H9 (cell line): Measurements from ENCODE around the gene MAPRE3. TPM values are rescaled to one million over a fixed set of nuclear protein-coding genes. Genes with fewer than 3 reads are reported as not detected.

Source experiments
- DNase-seq: peaks from one replicate; pipeline ENCODE4 v3.0.0-alpha.2; 2017
- H2AFZ ChIP-seq: one replicate; pipeline ENCODE4 v1.6.1; 2013; ENCODE audit warnings: mild to moderate bottlenecking, low read length, control low read depth, moderate library complexity
- H2AK5ac ChIP-seq: 2 replicates; pipeline ENCODE4 v1.6.1; 2013; ENCODE audit warnings: low read length, control low read depth, mixed read lengths; ENCODE audit not compliant: insufficient read length
- H2BK120ac ChIP-seq: one replicate; pipeline ENCODE4 v1.6.1; 2013; ENCODE audit warnings: low read depth, mild to moderate bottlenecking, low read length, control low read depth, inconsistent platforms; ENCODE audit not compliant: poor library complexity, severe bottlenecking
- H2BK12ac ChIP-seq: 2 replicates; pipeline ENCODE4 v1.6.1; 2013; ENCODE audit warnings: low read length, control low read depth, mixed read lengths, low read depth; ENCODE audit not compliant: insufficient read length
- H2BK15ac ChIP-seq: 2 replicates; pipeline ENCODE4 v1.6.1; 2013; ENCODE audit warnings: low read depth, low read length, control low read depth
- H2BK20ac ChIP-seq: one replicate; pipeline ENCODE4 v1.6.1; 2013; ENCODE audit warnings: low read depth, mild to moderate bottlenecking, low read length, control low read depth, inconsistent platforms; ENCODE audit not compliant: poor library complexity, severe bottlenecking
- H2BK5ac ChIP-seq: 2 replicates; pipeline ENCODE4 v1.6.1; 2013; ENCODE audit warnings: low read length, control low read depth, mixed read lengths; ENCODE audit not compliant: insufficient read length
- H3K14ac ChIP-seq: 2 replicates; pipeline ENCODE4 v1.6.1; 2013; ENCODE audit warnings: low read length, control low read depth; ENCODE audit not compliant: insufficient read depth
- H3K18ac ChIP-seq: 2 replicates; pipeline ENCODE4 v1.6.1; 2013; ENCODE audit warnings: low read depth, mild to moderate bottlenecking, mixed read lengths, low read length, control low read depth; ENCODE audit not compliant: insufficient read length
- H3K23ac ChIP-seq: 2 replicates; pipeline ENCODE4 v1.6.1; 2013; ENCODE audit warnings: low read length, control low read depth, mixed read lengths, low read depth; ENCODE audit not compliant: insufficient read length
- H3K23me2 ChIP-seq: 2 replicates; pipeline ENCODE4 v1.6.1; 2013; ENCODE audit warnings: low read depth, mild to moderate bottlenecking, mixed read lengths, low read length, control low read depth; ENCODE audit not compliant: insufficient read length, poor library complexity, severe bottlenecking
- H3K27ac ChIP-seq: 2 replicates; pipeline ENCODE4 v1.5.1; 2013; ENCODE audit warnings: low read length, control low read depth, mixed read lengths, low read depth; ENCODE audit not compliant: insufficient read length
- H3K27me3 ChIP-seq: 2 replicates; pipeline ENCODE4 v1.6.1; 2013; ENCODE audit warnings: low read length, control low read depth, inconsistent platforms; ENCODE audit not compliant: insufficient read depth
- H3K4ac ChIP-seq: 2 replicates; pipeline ENCODE4 v1.6.1; 2013; ENCODE audit warnings: low read depth, mild to moderate bottlenecking, control low read depth, inconsistent platforms, low read length, moderate library complexity
- H3K4me1 ChIP-seq: 2 replicates; pipeline ENCODE4 v1.6.1; 2013; ENCODE audit warnings: low read length, control low read depth, inconsistent platforms; ENCODE audit not compliant: insufficient read depth
- H3K4me2 ChIP-seq: 2 replicates; pipeline ENCODE4 v1.6.1; 2013; ENCODE audit warnings: low read length, control low read depth, mixed read lengths; ENCODE audit not compliant: insufficient read length, insufficient read depth
- H3K56ac ChIP-seq: 2 replicates; pipeline ENCODE4 v1.6.1; 2013; ENCODE audit warnings: low read depth, mild to moderate bottlenecking, mixed read lengths, low read length, control low read depth; ENCODE audit not compliant: insufficient read length
- H3K79me1 ChIP-seq: 2 replicates; pipeline ENCODE4 v1.6.1; 2013; ENCODE audit warnings: low read depth, mild to moderate bottlenecking, moderate library complexity, low read length, control low read depth, inconsistent platforms; ENCODE audit not compliant: insufficient read depth, poor library complexity, severe bottlenecking
- H3K79me2 ChIP-seq: 2 replicates; pipeline ENCODE4 v1.6.1; 2013; ENCODE audit warnings: low read length, control low read depth, inconsistent platforms; ENCODE audit not compliant: insufficient read depth
- H3K9ac ChIP-seq: 2 replicates; pipeline ENCODE4 v1.6.1; 2013; ENCODE audit warnings: low read length, control low read depth, mixed read lengths; ENCODE audit not compliant: insufficient read length; ENCODE audit errors: extremely low read depth
- H3K9me3 ChIP-seq: one replicate; pipeline ENCODE4 v1.6.1; 2013; ENCODE audit warnings: low read depth, low read length, inconsistent platforms; ENCODE audit not compliant: control insufficient read depth
- H3T11ph ChIP-seq: one replicate; pipeline ENCODE4 v1.6.1; 2013; ENCODE audit warnings: mild to moderate bottlenecking, low read length, control low read depth, inconsistent platforms
- H4K20me1 ChIP-seq: one replicate; pipeline ENCODE4 v1.6.1; 2013; ENCODE audit not compliant: control insufficient read depth, insufficient read length, insufficient read depth
- H4K5ac ChIP-seq: 2 replicates; pipeline ENCODE4 v1.6.1; 2013; ENCODE audit warnings: low read depth, mild to moderate bottlenecking, mixed read lengths, low read length, control low read depth; ENCODE audit not compliant: insufficient read length
- H4K8ac ChIP-seq: replicated peaks from 2 replicates; pipeline ENCODE4 v1.6.1; 2013; ENCODE audit warnings: low read length, control low read depth, mixed read lengths, low read depth; ENCODE audit not compliant: insufficient read length
- H4K91ac ChIP-seq: 2 replicates; pipeline ENCODE4 v1.6.1; 2013; ENCODE audit warnings: low read depth, mild to moderate bottlenecking, moderate library complexity, mixed read lengths, low read length, control low read depth; ENCODE audit not compliant: insufficient read length
- H3K27ac Mint-ChIP-seq, 3 experiments: 2 replicates in 2 of 3; 3 replicates in 1 of 3; pipeline ENCODE4 v1.8.0; 2020 to 2021; ENCODE audit warnings: mixed read lengths in 3 of 3, mild to moderate bottlenecking in 1 of 3, moderate library complexity in 1 of 3
- H3K27me3 Mint-ChIP-seq: 2 replicates; pipeline ENCODE4 v1.8.0; 2021; ENCODE audit warnings: low read depth, mild to moderate bottlenecking, moderate library complexity, mixed read lengths
- H3K36me3 Mint-ChIP-seq, 3 experiments: 2 replicates in 2 of 3; 3 replicates in 1 of 3; pipeline ENCODE4 v1.8.0; 2020 to 2021; ENCODE audit warnings: low read depth in 3 of 3, mixed read lengths in 3 of 3; ENCODE audit not compliant: insufficient read depth in 1 of 3
- H3K4me1 Mint-ChIP-seq, 2 experiments: 2 replicates each; pipeline ENCODE4 v1.8.0; 2020; ENCODE audit warnings: mixed read lengths in 2 of 2
- H3K4me3 Mint-ChIP-seq, 2 experiments: 2 replicates in 1 of 2; 3 replicates in 1 of 2; pipeline ENCODE4 v1.8.0; 2020 to 2021; ENCODE audit warnings: mild to moderate bottlenecking in 2 of 2, mixed read lengths in 2 of 2, moderate library complexity in 1 of 2
- H3K9me3 Mint-ChIP-seq, 2 experiments: 2 replicates in 1 of 2; 3 replicates in 1 of 2; pipeline ENCODE4 v1.8.0; 2020; ENCODE audit warnings: mild to moderate bottlenecking in 2 of 2, mixed read lengths in 2 of 2, moderate library complexity in 1 of 2
- CTCF ChIP-seq: fragments of 200-600 bp; sonication (generic); conservative IDR thresholded peaks from 3 replicates; pipeline ENCODE4 v1.8.0; 2021; ENCODE audit warnings: antibody characterized with exemption, mild to moderate bottlenecking
- WGBS: extraction: QIAGEN DNeasy Blood & Tissue Kit; methylation state at CpG from one replicate; pipeline ENCODE4 v1.1.7; 2013; ENCODE audit warnings: missing lambda C conversion rate, low lambda C conversion rate, mixed read lengths; ENCODE audit not compliant: insufficient read length; ENCODE audit errors: extremely low coverage; 5-methylcytosine and 5-hydroxymethylcytosine counted together
- total RNA-seq: library from RNA; stranded (reverse); gene quantifications from 2 replicates; pipeline ENCODE4 v1.2.1, GENCODE V29; 2021

Gene MAPRE3
- total RNA-seq, 1 experiment from 2014 or later = 2.0 TPM

- no peak overlapping the region for H3T11ph ChIP-seq
- H2BK20ac ChIP-seq = no peak overlapping the region
- no peak overlapping the region for H4K5ac ChIP-seq
- no peaks in the 10 kb centered on the region for H4K20me1 ChIP-seq
- no peaks in the 10 kb centered on the region; a peak in 1 of 5 replicates for H3K9me3 Mint-ChIP-seq
- no peaks in the 10 kb centered on the region for H3K79me1 ChIP-seq
- no peak overlapping the region for H2BK15ac ChIP-seq
- no CpG with 5 or more reads among the region's 12 CpGs for WGBS
- H3K9me3 ChIP-seq = no peaks in the 10 kb centered on the region
- H3K27me3 Mint-ChIP-seq = no peaks in the 10 kb centered on the region; the same call in 1 of the 2 replicates
- no peak overlapping the region for H3K27ac ChIP-seq
- H4K8ac ChIP-seq = no peak overlapping the region
- H3K4me3 Mint-ChIP-seq = no peak overlapping the region
- H3K4me1 ChIP-seq = no peaks in the 10 kb centered on the region
- no peak overlapping the region for H3K4me2 ChIP-seq
- no peak overlapping the region for H2BK5ac ChIP-seq
- peak; percentile 58 for DNase-seq
- H3K4me1 Mint-ChIP-seq = peaks cover 5 to 16% of the 10 kb centered on the region in 2 experiments
- H2BK120ac ChIP-seq = no peak overlapping the region
- H2BK12ac ChIP-seq = no peak overlapping the region
- no peak overlapping the region for H3K4ac ChIP-seq
- peak; percentile 41; the same call in 2 of the 3 replicates for TF ChIP-seq CTCF
- peaks cover 2 to 19% (median 9%) of the 10 kb centered on the region in 3 experiments for H3K36me3 Mint-ChIP-seq
- no peaks in the 10 kb centered on the region for H3K79me2 ChIP-seq
- no peak overlapping the region for H3K23ac ChIP-seq
- H4K91ac ChIP-seq = no peak overlapping the region
- no peak overlapping the region for H3K56ac ChIP-seq
- H3K27me3 ChIP-seq = no peaks in the 10 kb centered on the region; the same call in 1 of the 2 replicates
- H3K14ac ChIP-seq = no peak overlapping the region
- no peaks in the 10 kb centered on the region for H3K23me2 ChIP-seq
- peak overlapping the region in 1 of 3 experiments; percentile 60; a peak in 2 of 7 replicates for H3K27ac Mint-ChIP-seq
- no peak overlapping the region for H3K9ac ChIP-seq
- no peak overlapping the region for H2AFZ ChIP-seq
- no peak overlapping the region for H2AK5ac ChIP-seq
- H3K18ac ChIP-seq = no peak overlapping the region
Measured at GRCh38 chr2:27024812-27025211, 54.4 kb downstream of the MAPRE3 start.
